Common myeloid progenitor, CD34-positive (primary cell): ENCODE data around the gene MRGPRX4.

Experiments
- CTCF ChIA-PET: fragments of 350-600 bp; sonication (Branson Sonifier 250); formaldehyde crosslinking; loops from one replicate; lab custom pipeline; 2021; ENCODE audit warnings: antibody characterized with exemption; lab: Charles Lee
- POLR2A ChIA-PET: fragments of 350-600 bp; sonication (Branson Sonifier 250); formaldehyde crosslinking; loops from one replicate; lab custom pipeline; 2021; ENCODE audit warnings: antibody characterized with exemption; lab: Charles Lee
- DNase-seq, 3 donors: peaks; one replicate each; pipeline versions ENCODE4 v3.0.0 to v3.0.0-alpha.2; 2013
- H3K27ac ChIP-seq, 2 experiments: 1 replicate in 1 of 2; 2 replicates in 1 of 2; pipeline ENCODE4 v1.7.0; 2013; ENCODE audit warnings: inconsistent platforms in 2 of 2, low read length in 2 of 2, mild to moderate bottlenecking in 2 of 2, low read depth in 1 of 2, moderate library complexity in 1 of 2; ENCODE audit not compliant: severe bottlenecking in 2 of 2, insufficient read depth in 1 of 2, poor library complexity in 1 of 2
- H3K27me3 ChIP-seq, 5 experiments: replicated peaks in 2 of 5; 1 replicate in 3 of 5; 2 replicates in 2 of 5; pipeline versions ENCODE4 v1.6.1 to v1.7.0; 2013; ENCODE audit warnings: low read length in 4 of 5, mild to moderate bottlenecking in 2 of 5, moderate library complexity in 2 of 5, inconsistent platforms in 1 of 5; ENCODE audit not compliant: insufficient read depth in 5 of 5, control insufficient read depth in 4 of 5
- H3K36me3 ChIP-seq, 4 experiments: 1 replicate in 2 of 4; 2 replicates in 2 of 4; pipeline versions ENCODE4 v1.6.1 to v1.7.0; 2013; ENCODE audit warnings: low read length in 3 of 4, control low read depth in 1 of 4, mild to moderate bottlenecking in 1 of 4; ENCODE audit not compliant: control insufficient read depth in 4 of 4, insufficient read depth in 4 of 4
- H3K4me1 ChIP-seq, 4 experiments: 1 replicate in 3 of 4; 2 replicates in 1 of 4; pipeline versions ENCODE4 v1.6.1 to v1.7.1; 2013; ENCODE audit warnings: low read length in 3 of 4, mild to moderate bottlenecking in 3 of 4, control low read depth in 1 of 4, inconsistent platforms in 1 of 4, moderate library complexity in 1 of 4; ENCODE audit not compliant: control insufficient read depth in 4 of 4, insufficient read depth in 4 of 4; ENCODE audit errors: control extremely low read depth in 1 of 4
- H3K4me3 ChIP-seq, 7 experiments: 1 replicate in 4 of 7; 2 replicates in 3 of 7; pipeline versions ENCODE4 v1.5.1 to v1.7.0; 2013; ENCODE audit warnings: mild to moderate bottlenecking in 7 of 7, low read length in 6 of 7, moderate library complexity in 6 of 7, inconsistent platforms in 2 of 7, low read depth in 2 of 7, control low read depth in 1 of 7; ENCODE audit not compliant: insufficient read depth in 4 of 7, control insufficient read depth in 1 of 7; ENCODE audit errors: extremely low read depth in 1 of 7
- H3K9me3 ChIP-seq, 5 experiments: 1 replicate in 4 of 5; 2 replicates in 1 of 5; pipeline versions ENCODE4 v1.6.1 to v1.7.1; 2013; ENCODE audit warnings: low read length in 4 of 5, mild to moderate bottlenecking in 2 of 5, inconsistent platforms in 1 of 5, low read depth in 1 of 5, moderate library complexity in 1 of 5; ENCODE audit not compliant: control insufficient read depth in 4 of 5, insufficient read depth in 2 of 5; ENCODE audit errors: control extremely low read depth in 1 of 5
- WGBS: methylation state at CpG from one replicate; pipeline ENCODE4 v1.1.5; 2013; ENCODE audit not compliant: insufficient coverage; 5-methylcytosine and 5-hydroxymethylcytosine counted together

Gene MRGPRX4

DNA sequence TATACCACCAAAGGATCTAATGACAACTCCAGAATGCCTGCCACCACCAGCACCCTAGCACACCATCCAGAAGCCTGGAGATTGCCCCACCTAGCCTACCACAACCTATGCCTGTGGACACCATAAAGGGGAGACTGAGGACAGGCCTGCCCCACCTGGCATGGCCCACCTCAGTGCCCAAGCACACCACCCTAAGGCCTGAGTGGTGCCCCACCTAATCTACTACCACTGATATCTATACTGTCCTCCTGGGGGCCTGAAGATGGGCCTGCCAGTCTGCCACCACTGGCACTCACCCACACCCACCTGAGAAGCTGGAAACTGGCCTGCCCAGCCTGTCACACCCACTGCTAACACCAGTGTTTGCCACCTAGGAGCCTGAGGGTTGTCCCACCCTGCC, 32.1 kb downstream of the MRGPRX4 start:
- no peak for DNase-seq
- no peaks in the 10 kb centered on the region for H3K36me3 ChIP-seq
- peaks cover 0 to 4% (median 0%) of the 10 kb centered on the region in 5 experiments for H3K9me3 ChIP-seq
- ChIA-PET CTCF (interaction anchor here (0.6 to 1.0 kb wide), 2 partner anchors 10 to 193 kb away, joined by 3 read pairs; no protein-coding TSS in a partner anchor), POLR2A (no interaction called here)
- no peak overlapping the region for H3K4me3 ChIP-seq
- peaks cover 6 to 67% (median 24%) of the 10 kb centered on the region in 5 experiments for H3K27me3 ChIP-seq
- H3K27ac ChIP-seq, result no peak overlapping the region
- no peaks in the 10 kb centered on the region for H3K4me1 ChIP-seq

DNA sequence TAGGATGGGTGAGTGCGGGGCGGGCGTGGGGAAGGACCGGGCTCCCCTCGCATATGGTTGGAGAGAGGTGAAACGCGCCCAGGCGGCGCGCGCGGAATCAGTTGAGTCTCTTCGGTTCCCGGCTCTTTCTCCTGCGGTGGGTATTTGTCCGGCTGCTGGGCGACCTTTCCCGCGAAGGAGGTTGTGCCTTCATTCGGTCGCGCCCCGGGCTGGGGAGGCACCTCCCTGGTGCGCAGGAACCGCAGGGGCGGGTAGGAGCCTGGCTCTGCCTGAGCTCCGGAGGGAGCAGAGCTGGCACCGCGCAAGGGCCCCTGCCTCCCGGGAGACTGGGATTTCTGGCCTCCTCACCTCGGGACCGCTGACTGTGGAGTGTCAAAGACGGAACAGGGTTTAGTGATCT, 36.4 kb downstream of the MRGPRX4 start:
- H3K36me3 ChIP-seq, result no peaks in the 10 kb centered on the region
- peaks cover 0 to 4% (median 0%) of the 10 kb centered on the region in 5 experiments for H3K9me3 ChIP-seq
- ChIA-PET POLR2A (no interaction called here), CTCF (interaction anchor here (1.0 kb wide), 1 partner anchor 94 kb away, joined by 4 read pairs; no protein-coding TSS in a partner anchor)
- WGBS, result 23% methylated on average over 21 of the region's 33 CpGs
- no peak for DNase-seq
- no peak overlapping the region for H3K4me3 ChIP-seq
- H3K27me3 ChIP-seq, result peaks cover 9 to 70% (median 26%) of the 10 kb centered on the region in 5 experiments
- no peaks in the 10 kb centered on the region for H3K4me1 ChIP-seq
- H3K27ac ChIP-seq, result no peak overlapping the region

DNA sequence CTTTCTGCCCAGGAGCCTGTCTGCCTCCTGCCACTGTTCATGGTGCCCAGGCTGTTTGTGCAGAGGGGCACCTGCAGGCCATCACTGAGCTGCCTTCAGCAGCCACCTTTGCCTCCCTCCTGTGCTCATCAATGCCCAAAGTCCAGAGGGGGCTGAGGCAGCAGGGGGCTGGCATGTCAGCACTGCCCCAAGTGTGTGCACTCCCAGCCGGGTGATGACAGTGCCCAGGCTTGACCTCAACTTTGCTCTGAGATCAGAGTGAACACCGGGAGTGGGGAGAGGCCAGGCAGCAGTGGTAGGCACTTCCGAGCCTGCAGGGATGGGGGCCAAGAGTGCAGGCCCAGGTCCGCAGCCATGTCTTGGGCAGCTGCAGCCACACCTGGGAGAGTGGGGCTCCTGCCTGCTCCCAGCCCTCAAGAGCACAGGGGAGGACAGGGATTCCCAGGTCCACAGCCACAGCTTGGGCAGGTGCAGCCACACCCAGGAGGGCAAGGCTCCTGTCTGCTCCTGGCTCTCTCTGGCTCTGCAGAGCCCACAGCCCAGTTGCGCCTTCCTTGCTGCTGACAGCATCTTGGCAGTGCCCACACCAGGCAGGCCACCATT, 48.7 kb downstream of the MRGPRX4 start:
- CTCF ChIA-PET, result interaction anchor here (1.6 kb wide), 1 partner anchor 18 kb away, joined by 6 read pairs; no protein-coding TSS in a partner anchor
- no peak overlapping the region for H3K4me3 ChIP-seq
- H3K9me3 ChIP-seq, result peaks cover 0 to 12% (median 5%) of the 10 kb centered on the region in 5 experiments
- no peaks in the 10 kb centered on the region for H3K36me3 ChIP-seq
- no peak overlapping the region for H3K27ac ChIP-seq
- 80% methylated on average over 5 of the region's 5 CpGs for WGBS
- H3K4me1 ChIP-seq, result no peaks in the 10 kb centered on the region
- DNase-seq, result no peak
- POLR2A ChIA-PET, result interaction anchor here (0.7 kb wide), 1 partner anchor 20 kb away, joined by 3 read pairs; no protein-coding TSS in a partner anchor
- H3K27me3 ChIP-seq, result peaks cover 0 to 4% (median 0%) of the 10 kb centered on the region in 5 experiments

DNA sequence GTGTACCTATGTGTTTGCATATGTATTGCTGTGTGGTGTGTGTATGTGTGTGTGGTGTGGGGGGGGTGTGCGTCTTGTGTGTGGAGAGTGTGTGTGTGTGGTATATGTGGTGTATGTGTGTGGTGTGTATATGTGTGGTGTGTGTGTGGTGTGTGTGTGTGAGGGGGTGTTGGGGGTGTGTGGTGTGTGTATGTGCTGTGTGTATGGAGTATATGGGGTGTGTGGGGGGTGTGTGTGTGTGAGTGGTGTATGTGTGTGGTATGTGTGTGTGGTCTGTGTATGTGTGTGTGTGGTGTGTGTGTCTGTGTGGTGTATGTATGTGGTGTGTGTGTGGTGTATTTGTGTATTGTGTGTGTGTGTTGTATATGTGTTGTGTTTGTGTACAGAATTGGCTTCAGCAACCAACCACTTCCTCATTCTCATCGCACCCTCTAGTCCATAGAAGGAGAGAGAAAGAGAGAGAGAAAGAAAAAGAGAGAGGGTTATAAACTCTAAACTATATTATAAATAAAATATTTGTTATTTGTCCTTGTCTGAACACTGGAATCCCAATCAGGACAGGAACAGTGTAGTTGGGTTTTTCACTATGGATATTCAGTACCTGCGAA, 50.3 kb downstream of the MRGPRX4 start:
- DNase-seq, result peak in 2 of 3 donors; percentile 8 to 13
- POLR2A ChIA-PET, result no interaction called here
- WGBS, result 86% methylated on average over 1 of the region's 3 CpGs
- CTCF ChIA-PET, result no interaction called here
- Histone ChIP-seq H3K9me3 (peaks cover 0 to 12% (median 5%) of the 10 kb centered on the region in 5 experiments), H3K27me3 (peaks cover 0 to 4% (median 0%) of the 10 kb centered on the region in 5 experiments), H3K36me3 (no peaks in the 10 kb centered on the region), H3K4me1 (no peaks in the 10 kb centered on the region), H3K27ac (no peak overlapping the region), H3K4me3 (no peak overlapping the region)
